Cardiac muscle cell (in vitro differentiated cells and primary cell): ENCODE data around the gene GNL3L. TPM values are rescaled to one million over a fixed set of nuclear protein-coding genes. Genes with fewer than 3 reads are reported as not detected.

Source experiments
- DNase-seq, 2 donors: peaks; one replicate each; pipeline versions ENCODE4 v3.0.0 to v3.0.0-alpha.2; 2010 to 2017; ENCODE audit warnings: low read depth in 1 of 2, low spot score in 1 of 2
- H3K27ac ChIP-seq: fragments of 200-600 bp; sonication (generic); 2 replicates; pipeline ENCODE4 v1.5.1; 2016
- H3K27me3 ChIP-seq: fragments of 200-600 bp; sonication (generic); 2 replicates; pipeline ENCODE4 v1.6.0; 2016; ENCODE audit warnings: control low read depth
- H3K36me3 ChIP-seq: fragments of 200-600 bp; sonication (generic); 2 replicates; pipeline ENCODE4 v1.5.1; 2016; ENCODE audit warnings: control low read depth
- H3K4me1 ChIP-seq: fragments of 200-600 bp; sonication (generic); 2 replicates; pipeline ENCODE4 v1.8.1; 2017; ENCODE audit warnings: low read depth, mild to moderate bottlenecking, mixed run types
- H3K4me3 ChIP-seq: fragments of 200-600 bp; sonication (generic); 2 replicates; pipeline ENCODE4 v1.5.1; 2016; ENCODE audit warnings: mild to moderate bottlenecking
- H3K9me3 ChIP-seq: fragments of 200-600 bp; sonication (generic); 2 replicates; pipeline ENCODE4 v1.5.1; 2017; ENCODE audit warnings: low read depth, mild to moderate bottlenecking, control low read depth
- CTCF ChIP-seq: IDR thresholded peaks from 2 replicates; pipeline ENCODE4 v1.5.1; 2012; ENCODE audit warnings: low read depth, mild to moderate bottlenecking, low read length
- polyA plus RNA-seq: library from polyadenylated mRNA; unstranded; fragments of >200 nt; fragmentation: Nextera tagmentation; extraction: Ambion mirVana; gene quantifications from 2 replicates; pipeline ENCODE4 v1.2.1, GENCODE V29; 2016
- total RNA-seq: library from RNA; depleted of rRNA; stranded (reverse); fragments of >200 nt; gene quantifications from 2 replicates; pipeline ENCODE4 v1.2.3, GENCODE V29; 2016

GNL3L gene
- total and polyA plus RNA-seq, 2 experiments from 2014 or later, result 7.9 to 27.8 TPM

- DNase-seq, result peak in 1 of 2 donors; percentile 54
- Histone ChIP-seq H3K9me3 (no peaks in the 10 kb centered on the region), H3K36me3 (no peaks in the 10 kb centered on the region), H3K27me3 (no peaks in the 10 kb centered on the region), H3K4me1 (peaks cover 6% of the 10 kb centered on the region), H3K27ac (no peak overlapping the region), H3K4me3 (no peak overlapping the region)
- TF ChIP-seq CTCF, result no peak
These were observed 37.7 kb upstream of the GNL3L start for GRCh38 chrX:54492340-54492739.

DNA sequence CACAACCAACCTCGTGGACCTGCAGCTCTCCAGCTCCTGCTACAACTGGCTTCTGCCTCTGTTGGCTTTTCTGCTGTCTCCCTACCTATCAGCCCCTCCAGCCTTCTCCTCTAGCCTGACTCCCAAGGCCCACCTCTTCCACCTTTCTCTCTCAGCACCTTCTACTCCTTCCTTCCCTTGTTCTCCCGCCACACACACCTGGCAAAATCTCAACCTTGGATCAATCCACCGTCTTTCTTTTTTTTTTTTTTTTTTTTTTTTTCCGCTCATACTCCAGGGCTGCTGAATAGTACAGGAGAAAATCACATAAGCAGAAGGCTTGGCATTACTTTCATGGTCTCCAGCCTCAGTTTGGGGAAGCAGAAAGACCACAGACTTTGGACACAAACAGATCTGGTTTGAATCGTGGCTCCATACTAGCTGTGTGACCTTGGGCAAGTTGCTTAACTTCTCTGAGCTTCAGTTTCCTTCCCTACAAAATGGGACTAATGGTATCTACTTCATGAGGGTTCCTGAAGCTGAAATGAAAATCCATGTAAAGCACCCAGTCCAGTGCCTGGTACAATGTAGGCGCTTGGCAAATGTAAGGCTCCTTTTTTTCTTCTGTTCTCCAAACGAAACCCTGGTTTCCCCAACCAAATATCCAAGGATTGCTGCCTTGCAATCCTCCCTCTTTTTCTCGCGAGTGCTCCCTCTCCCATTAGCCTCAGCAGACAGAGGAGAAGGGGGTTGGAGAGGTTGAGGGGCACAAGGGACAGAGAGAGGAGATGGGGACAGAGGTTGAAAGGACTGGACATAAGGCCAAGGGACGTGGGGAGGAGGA lies 35.6 kb upstream of the GNL3L start:
- H3K27me3 ChIP-seq, result no peaks in the 10 kb centered on the region
- H3K4me1 ChIP-seq, result peaks cover 6% of the 10 kb centered on the region
- H3K27ac ChIP-seq, result peak overlapping the region; percentile 86
- peak in 1 of 2 donors; percentile 23 for DNase-seq
- no peaks in the 10 kb centered on the region for H3K36me3 ChIP-seq
- TF ChIP-seq CTCF, result no peak
- H3K4me3 ChIP-seq, result peak overlapping the region; percentile 76
- no peaks in the 10 kb centered on the region for H3K9me3 ChIP-seq

DNA sequence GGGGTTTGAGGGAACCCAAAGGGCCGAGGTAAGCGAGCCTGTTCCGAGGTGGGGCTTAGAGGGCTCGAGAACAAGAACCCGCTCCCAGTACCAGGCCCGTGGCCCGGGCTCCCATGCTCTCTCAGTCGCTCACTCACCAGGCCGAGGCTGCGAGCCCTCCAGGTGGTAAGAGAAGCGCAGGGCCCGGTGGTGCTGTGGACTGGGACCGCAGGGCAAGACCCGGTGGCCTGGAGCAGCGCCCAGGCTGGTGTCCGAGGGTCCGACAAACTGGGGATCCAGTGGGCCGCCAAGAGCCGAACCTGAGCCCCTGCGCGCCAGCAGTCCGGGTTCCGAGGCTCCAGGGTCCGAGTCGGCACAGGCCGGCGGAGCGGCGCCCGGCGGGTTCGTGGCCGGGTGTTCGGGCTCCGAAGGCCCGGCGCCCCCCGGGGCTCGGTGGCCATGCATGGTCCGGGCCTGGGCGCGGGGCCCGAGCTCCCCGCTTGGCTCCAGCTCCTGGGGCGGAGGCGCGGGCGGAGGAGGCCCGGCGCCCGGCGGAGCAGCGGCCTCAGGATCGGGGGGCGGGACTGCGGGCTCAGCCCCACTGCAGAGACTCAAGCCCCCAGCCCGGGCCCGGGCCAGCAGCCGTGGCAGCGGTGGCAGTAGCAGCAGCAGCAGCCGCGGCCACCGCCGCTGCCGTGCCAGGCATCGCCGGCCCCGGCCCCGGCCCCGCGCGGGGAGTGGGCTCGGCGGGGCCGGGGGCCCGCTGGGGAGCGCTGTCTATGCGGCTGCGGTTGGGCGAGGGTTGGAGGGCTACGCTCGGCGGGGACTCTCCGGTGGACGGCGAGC lies 34.8 kb upstream of the GNL3L start:
- TF ChIP-seq CTCF, result no peak
- peak; percentile 34 for DNase-seq

DNA sequence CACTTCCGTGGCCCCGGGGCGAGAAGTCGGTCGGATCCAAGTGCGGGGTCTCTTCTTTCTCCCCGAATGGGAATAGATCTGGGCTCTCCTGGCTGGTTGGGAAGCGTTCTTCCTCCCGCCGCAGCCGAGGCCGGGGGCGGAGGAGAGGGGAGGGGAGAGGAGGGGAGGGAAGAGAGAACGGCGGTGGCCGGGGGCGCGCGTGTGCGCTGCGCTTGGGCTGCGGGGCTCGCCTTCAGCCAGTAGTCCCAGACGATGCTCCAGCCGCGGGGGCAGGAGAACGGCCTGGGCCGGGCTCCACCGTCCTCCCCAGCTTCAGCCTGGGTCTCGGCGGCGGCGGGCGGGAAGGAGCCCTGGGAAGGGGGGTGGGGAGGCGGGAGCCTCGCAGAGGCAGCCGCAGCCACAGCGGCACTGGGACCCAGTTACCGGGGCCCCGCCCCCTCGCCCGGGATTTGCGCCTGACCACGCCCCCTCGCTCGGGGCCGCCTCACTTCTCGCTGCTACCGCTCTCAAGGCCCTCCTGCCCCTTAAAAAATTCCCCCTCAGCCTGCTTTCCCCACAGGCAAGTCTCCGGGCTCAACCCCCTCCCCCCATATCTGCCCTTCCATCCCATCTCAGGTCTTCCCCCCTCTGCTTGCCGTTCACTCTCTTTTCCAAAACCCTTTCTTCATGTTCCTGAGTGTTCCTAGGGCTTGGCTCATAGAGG lies 34.1 kb upstream of the GNL3L start, which contains the start of gene FGD1:
TSS of gene FGD1 (minus strand) at position 421 of the 703 bp plus-strand sequence. CDS start 802 bp downstream, outside the sequence.
- Histone ChIP-seq H3K4me1 (peaks cover 6% of the 10 kb centered on the region), H3K36me3 (no peaks in the 10 kb centered on the region), H3K27ac (peak within 1 kb of the TSS; percentile 86), H3K9me3 (no peaks in the 10 kb centered on the region), H3K4me3 (peak within 1 kb of the TSS; percentile 76), H3K27me3 (no peaks in the 10 kb centered on the region)
- TF ChIP-seq CTCF, result no peak
- peak; percentile 71 to 74 for DNase-seq

More for the DNA sequence above, 34.8 kb upstream of the GNL3L start:
- H3K4me3 ChIP-seq, result peak overlapping the region; percentile 76
- peak overlapping the region; percentile 86 for H3K27ac ChIP-seq
- H3K4me1 ChIP-seq, result peaks cover 6% of the 10 kb centered on the region
- H3K9me3 ChIP-seq, result no peaks in the 10 kb centered on the region
- no peaks in the 10 kb centered on the region for H3K36me3 ChIP-seq
- no peaks in the 10 kb centered on the region for H3K27me3 ChIP-seq

DNA sequence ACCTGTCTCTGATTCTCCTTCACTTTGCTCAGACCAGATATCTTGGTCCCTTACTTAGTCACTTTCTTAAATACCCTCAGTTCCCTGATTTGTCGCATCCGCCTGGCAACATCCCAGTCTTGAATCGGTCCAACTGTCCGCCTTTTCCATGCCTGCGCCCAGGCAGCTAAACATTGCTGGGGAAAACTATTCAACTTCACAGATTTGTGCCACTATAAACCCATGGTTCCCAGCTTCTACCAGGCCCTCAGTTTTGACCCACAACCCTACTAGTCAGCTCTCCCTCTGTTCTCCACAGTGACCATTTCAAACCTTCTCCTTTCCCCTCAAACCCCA lies 33.5 kb upstream of the GNL3L start:
- H3K4me1 ChIP-seq, result peaks cover 6% of the 10 kb centered on the region
- no peaks in the 10 kb centered on the region for H3K36me3 ChIP-seq
- H3K27ac ChIP-seq, result peak overlapping the region; percentile 86
- no peaks in the 10 kb centered on the region for H3K27me3 ChIP-seq
- H3K4me3 ChIP-seq, result peak overlapping the region; percentile 76
- TF ChIP-seq CTCF, result no peak
- H3K9me3 ChIP-seq, result no peaks in the 10 kb centered on the region
- DNase-seq, result no peak
